Measurements from ENCODE around the gene MAPK10. TPM values are rescaled to one million over a fixed set of nuclear protein-coding genes. Genes with fewer than 3 reads are reported as not detected.

The MAPK10 gene
- polyA plus RNA-seq, 1 donor (not counting 4 experiments of a cell fraction or from before 2014, with no cell fraction given), result 8.2 TPM

DNA sequence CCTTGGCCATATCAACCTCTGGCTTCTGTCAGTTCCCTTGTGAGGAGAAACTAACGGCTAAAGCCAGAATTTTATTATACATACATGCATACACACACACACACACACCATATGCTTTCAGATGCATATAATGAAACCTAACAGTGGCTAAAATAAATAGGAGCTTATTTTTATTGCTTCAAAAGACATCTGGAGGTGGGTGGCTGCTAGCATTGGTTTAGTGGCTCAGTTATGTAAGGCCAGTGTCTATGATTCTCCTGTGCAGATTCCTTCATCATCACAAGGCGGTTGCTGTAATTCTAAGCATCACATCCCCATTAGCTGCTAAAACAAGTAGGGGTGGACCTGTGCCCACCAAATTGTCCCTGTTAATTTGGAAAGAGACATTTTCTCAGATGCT is 110.8 kb downstream of the MAPK10 start:
- H3K36me3 ChIP-seq (ENCODE audit: control insufficient read depth in 2 of 2, extremely low read depth in 1 of 2, insufficient read depth in 2 of 2, low read length in 2 of 2), result no peaks in the 10 kb centered on the region
- TF ChIP-seq, protein P1, sequence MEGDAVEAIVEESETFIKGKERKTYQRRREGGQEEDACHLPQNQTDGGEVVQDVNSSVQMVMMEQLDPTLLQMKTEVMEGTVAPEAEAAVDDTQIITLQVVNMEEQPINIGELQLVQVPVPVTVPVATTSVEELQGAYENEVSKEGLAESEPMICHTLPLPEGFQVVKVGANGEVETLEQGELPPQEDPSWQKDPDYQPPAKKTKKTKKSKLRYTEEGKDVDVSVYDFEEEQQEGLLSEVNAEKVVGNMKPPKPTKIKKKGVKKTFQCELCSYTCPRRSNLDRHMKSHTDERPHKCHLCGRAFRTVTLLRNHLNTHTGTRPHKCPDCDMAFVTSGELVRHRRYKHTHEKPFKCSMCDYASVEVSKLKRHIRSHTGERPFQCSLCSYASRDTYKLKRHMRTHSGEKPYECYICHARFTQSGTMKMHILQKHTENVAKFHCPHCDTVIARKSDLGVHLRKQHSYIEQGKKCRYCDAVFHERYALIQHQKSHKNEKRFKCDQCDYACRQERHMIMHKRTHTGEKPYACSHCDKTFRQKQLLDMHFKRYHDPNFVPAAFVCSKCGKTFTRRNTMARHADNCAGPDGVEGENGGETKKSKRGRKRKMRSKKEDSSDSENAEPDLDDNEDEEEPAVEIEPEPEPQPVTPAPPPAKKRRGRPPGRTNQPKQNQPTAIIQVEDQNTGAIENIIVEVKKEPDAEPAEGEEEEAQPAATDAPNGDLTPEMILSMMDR (optimal IDR thresholded peaks at IDR 0.05 in 1 of 3, IDR thresholded peaks at IDR 0.05 in 1 of 3, conservative IDR thresholded peaks at IDR 0.05 in 1 of 3; ENCODE audit: extremely low read depth in 1 of 3, insufficient read depth in 2 of 3, low read length in 3 of 3), result no peak
- no peak for TF ChIP-seq EZH2 (IDR thresholded peaks at IDR 0.05; ENCODE audit: low read length)
- no peak overlapping the region for H2AFZ ChIP-seq (ENCODE audit: control insufficient read depth, low read length)
- H3K9me3 ChIP-seq (ENCODE audit: control insufficient read depth, low read depth, low read length), result no peaks in the 10 kb centered on the region
- H3K4me1 ChIP-seq (ENCODE audit: control insufficient read depth, extremely low read depth, insufficient read depth, low read length), result no peaks in the 10 kb centered on the region
- H3K79me2 ChIP-seq (ENCODE audit: control insufficient read depth, insufficient read depth, low read length), result no peaks in the 10 kb centered on the region
- H3K9me1 ChIP-seq (ENCODE audit: control insufficient read depth, extremely low read depth, insufficient read depth, low read length), result no peaks in the 10 kb centered on the region
- dilution Hi-C loops (cut with MboI; ENCODE audit: extremely low pct_ligation_motif_present, low sequenced_read_pairs), result no loop called here
- H3K27me3 ChIP-seq (ENCODE audit: control insufficient read depth, extremely low read depth, insufficient read depth, low read length), result no peaks in the 10 kb centered on the region
- H3K27ac ChIP-seq (ENCODE audit: control insufficient read depth, insufficient read depth, low read length), result no peak overlapping the region
- DNase-seq (ENCODE audit: low read depth, low spot score) (no peak), FAIRE-seq (no peak)
- H3K9ac ChIP-seq (ENCODE audit: control insufficient read depth, extremely low read depth, insufficient read depth, low read length), result no peak overlapping the region
- H4K20me1 ChIP-seq (ENCODE audit: control insufficient read depth, extremely low read depth, insufficient read depth, low read length), result no peaks in the 10 kb centered on the region
- no peak overlapping the region for H3K4me2 ChIP-seq (ENCODE audit: control insufficient read depth, extremely low read depth, insufficient read depth, low read depth, low read length)
- H3K4me3 ChIP-seq (ENCODE audit: control insufficient read depth in 2 of 3, extremely low read depth in 1 of 3, insufficient read depth in 2 of 3, low read depth in 1 of 3, low read length in 3 of 3), result no peak overlapping the region

DNA sequence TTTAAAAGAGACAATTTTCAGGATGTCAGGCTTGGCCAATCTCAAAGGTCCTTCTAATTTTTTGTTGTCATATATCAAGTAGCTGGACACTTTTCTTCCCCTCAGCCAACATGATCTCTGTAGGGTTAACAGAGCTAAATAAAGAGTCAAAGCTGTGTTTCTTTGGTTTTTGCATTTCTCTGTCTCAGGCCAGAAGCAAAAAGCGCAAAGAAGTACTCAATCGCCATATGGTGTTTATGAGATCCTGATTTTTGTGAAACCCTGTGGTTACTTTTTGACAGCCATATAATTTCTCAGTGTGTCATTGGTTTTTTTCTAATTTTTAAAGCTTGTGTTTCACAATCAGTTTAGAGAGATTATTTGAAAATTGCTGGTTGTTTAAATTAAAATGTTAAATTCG is 111.9 kb downstream of the MAPK10 start:
- no peaks in the 10 kb centered on the region for H4K20me1 ChIP-seq (ENCODE audit: control insufficient read depth, extremely low read depth, insufficient read depth, low read length)
- no peaks in the 10 kb centered on the region for H3K27me3 ChIP-seq (ENCODE audit: control insufficient read depth, extremely low read depth, insufficient read depth, low read length)
- H3K27ac ChIP-seq (ENCODE audit: control insufficient read depth, insufficient read depth, low read length), result no peak overlapping the region
- H3K4me1 ChIP-seq (ENCODE audit: control insufficient read depth, extremely low read depth, insufficient read depth, low read length), result peaks cover 3% of the 10 kb centered on the region
- no peaks in the 10 kb centered on the region for H3K79me2 ChIP-seq (ENCODE audit: control insufficient read depth, insufficient read depth, low read length)
- no peak for TF ChIP-seq EZH2 (IDR thresholded peaks at IDR 0.05; ENCODE audit: low read length)
- TF ChIP-seq, protein P1 (optimal IDR thresholded peaks at IDR 0.05 in 1 of 3, IDR thresholded peaks at IDR 0.05 in 1 of 3, conservative IDR thresholded peaks at IDR 0.05 in 1 of 3; ENCODE audit: extremely low read depth in 1 of 3, insufficient read depth in 2 of 3, low read length in 3 of 3), result no peak
- no peaks in the 10 kb centered on the region for H3K36me3 ChIP-seq (ENCODE audit: control insufficient read depth in 2 of 2, extremely low read depth in 1 of 2, insufficient read depth in 2 of 2, low read length in 2 of 2)
- H3K9me1 ChIP-seq (ENCODE audit: control insufficient read depth, extremely low read depth, insufficient read depth, low read length), result no peaks in the 10 kb centered on the region
- no peak overlapping the region for H3K9ac ChIP-seq (ENCODE audit: control insufficient read depth, extremely low read depth, insufficient read depth, low read length)
- H3K4me3 ChIP-seq (ENCODE audit: control insufficient read depth in 2 of 3, extremely low read depth in 1 of 3, insufficient read depth in 2 of 3, low read depth in 1 of 3, low read length in 3 of 3), result no peak overlapping the region
- FAIRE-seq, result no peak
- dilution Hi-C loops (cut with MboI; ENCODE audit: extremely low pct_ligation_motif_present, low sequenced_read_pairs), result no loop called here
- DNase-seq (ENCODE audit: low read depth, low spot score), result no peak
- H3K4me2 ChIP-seq (ENCODE audit: control insufficient read depth, extremely low read depth, insufficient read depth, low read depth, low read length), result no peak overlapping the region
- H2AFZ ChIP-seq (ENCODE audit: control insufficient read depth, low read length), result no peak overlapping the region
- no peaks in the 10 kb centered on the region for H3K9me3 ChIP-seq (ENCODE audit: control insufficient read depth, low read depth, low read length)

All from keratinocyte (primary cell).